ENCODE results near the gene TNFRSF1A.

TNFRSF1A gene

DNA sequence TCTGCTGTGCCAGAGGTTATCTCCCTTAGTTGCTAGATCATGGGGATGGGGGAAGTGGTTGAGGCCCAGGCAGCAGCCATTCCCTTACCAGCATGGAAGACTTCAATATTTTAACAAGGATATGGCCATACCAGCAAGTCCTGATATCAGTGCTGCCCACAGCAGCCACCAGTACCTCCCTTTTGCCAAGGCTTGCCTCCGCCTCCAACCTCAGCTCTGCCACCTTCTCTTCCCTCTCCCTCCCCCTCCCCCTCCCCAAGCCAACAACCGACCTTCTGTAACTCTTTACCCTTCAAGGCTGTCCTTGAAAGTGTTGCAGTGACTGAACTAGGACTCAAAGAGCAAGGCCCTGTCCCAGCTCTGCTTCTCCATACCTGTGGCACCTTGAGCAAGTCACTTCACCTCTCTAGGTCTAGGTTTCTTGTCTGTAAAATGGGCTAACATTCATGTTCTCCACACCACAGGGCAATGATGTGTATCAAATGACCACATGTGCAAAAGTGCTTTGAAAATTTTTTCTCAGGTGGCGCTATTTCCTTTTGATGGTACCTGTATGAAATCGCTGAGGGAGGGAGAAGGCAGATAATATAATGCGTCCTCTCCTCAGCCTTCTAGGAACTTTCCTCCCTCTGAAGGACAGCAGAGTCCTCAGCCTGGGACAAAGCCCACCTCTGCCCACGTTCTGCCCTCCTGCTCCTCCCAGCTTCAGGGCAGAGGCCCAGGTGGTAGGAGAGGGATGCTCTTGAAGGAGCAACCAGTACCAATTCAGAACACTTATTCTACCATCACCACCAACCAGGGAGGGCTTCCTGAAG is 16.7 kb downstream of the TNFRSF1A start:
- in situ Hi-C loops (cut with MboI; ENCODE audit: low sequenced_read_pairs): no loop called here

DNA sequence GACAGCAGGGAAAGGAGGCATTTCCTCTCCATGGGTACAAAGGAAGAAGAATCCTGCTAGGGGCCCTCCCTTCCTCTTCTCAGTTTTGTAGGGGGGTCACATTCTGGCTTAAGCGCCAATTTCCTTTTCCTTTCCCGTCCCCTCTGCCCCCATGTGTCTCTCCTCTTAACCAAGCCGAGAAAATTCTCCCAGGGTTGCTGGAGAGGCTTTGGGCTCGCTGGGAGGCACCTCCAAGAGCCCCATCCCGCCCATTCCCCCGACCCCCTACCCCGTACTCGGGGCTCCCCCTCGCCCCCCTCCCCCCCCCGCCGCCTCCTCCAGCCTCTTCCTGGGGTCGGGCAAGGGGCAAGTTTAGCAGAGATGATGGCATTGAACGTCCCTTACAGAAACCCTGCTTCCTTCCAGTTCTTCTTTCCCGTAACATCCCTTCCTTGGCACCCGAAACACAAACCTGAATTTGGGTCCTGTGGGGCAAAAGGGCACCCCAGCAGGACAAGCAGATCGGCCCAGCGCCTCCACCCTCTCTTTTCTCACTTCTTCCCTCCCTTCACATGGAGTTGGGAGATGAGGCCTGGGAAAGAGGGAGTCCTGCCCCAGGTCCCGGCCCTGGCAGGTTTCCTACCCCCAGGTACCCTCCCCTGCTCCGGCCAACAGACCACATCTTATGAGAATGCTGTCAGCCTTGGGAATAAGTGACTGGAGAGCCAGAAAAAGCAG is 17.7 kb downstream of the TNFRSF1A start:
- in situ Hi-C loops (cut with MboI; ENCODE audit: low sequenced_read_pairs): no loop called here

DNA sequence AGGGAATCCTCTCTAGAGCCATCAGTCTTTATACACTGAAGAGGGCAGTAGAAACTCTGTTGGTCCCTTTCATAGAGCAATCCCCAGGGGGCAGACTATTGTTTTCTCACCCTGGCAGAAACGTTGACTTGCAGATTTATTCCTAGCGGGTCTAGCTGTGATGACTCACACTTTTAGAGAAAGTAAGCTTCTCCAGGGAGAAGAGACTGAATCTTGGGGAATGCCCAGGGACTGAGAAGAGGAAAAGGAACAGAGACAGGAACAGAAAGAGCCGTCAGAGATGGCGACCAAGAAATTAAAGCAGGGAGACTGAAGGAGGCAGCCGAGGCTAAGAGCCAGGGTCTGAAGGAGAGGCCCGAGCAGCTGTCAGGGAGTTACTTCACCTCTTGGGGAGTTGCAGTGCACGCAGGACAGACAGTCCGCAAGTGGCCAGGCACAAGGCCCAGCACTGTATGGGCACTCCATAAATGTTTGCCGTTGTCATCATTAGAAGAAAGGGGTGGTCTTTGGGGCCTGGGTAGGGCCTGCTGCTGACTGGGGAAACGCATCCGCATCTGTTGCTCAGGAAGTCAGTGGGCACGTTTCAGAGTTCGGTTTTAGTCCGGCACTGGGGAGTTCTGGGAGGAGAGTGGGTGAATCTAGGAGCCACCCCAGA is 18.4 kb downstream of the TNFRSF1A start:
- in situ Hi-C loops (cut with MboI; ENCODE audit: low sequenced_read_pairs): no loop called here

DNA sequence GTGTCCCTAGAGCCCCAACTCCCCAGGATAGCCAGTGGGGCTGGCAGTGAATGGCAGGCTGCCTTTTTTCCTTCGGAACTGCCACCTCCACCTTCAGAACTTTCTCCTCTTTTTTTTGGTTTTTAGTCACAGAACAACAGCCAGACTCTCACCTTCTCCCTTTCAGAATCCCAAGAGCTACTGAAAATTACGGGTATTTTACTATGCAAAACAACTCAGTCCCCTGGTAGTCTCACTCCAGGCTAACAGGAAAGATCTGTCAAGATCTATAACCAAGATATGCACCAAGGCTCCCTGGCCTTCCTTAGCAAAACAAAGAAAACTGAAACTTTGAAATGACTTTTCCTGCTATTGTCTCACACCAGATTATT is 18.9 kb downstream of the TNFRSF1A start:
- in situ Hi-C loops (cut with MboI; ENCODE audit: low sequenced_read_pairs): no loop called here

DNA sequence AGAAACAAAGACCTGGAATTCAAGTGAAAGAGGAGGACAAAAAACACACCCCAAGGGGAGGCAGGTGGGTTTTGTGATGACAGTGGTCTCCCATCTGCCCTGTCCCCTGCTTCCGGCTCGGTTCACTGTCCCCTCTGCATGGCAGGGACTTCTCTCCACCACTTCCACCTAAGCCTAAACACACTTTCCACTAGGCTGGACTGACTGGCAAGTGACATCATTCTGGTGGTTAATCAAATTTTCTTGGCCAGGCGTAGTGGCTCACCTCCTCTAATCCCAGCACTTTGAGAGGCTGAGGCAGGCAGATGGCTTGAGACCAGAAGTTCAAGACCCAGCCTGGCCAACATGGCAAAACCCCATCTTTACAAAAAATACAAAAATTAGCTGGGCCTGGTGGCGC is 19.5 kb downstream of the TNFRSF1A start:
- in situ Hi-C loops (cut with MboI; ENCODE audit: low sequenced_read_pairs): no loop called here

DNA sequence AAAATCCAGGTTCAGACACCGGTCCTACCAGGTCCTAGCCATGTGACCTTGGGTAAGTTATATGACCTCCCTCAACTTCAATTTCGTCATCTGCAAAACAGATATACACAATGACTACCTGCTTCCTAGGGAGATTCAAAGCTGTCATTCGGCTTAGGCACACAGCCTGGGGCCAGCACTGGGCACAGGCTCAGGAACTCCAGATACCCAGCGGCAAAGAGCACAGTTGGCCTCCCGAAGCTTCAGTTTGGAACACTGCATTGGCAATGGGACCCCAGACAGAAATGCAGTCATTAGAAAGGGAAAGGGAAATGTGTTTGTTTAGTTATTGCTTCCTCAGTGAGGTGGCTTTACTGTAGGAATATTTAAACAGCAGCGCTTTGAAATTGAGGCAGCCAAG is 20.0 kb downstream of the TNFRSF1A start:
- in situ Hi-C loops (cut with MboI; ENCODE audit: low sequenced_read_pairs): no loop called here

DNA sequence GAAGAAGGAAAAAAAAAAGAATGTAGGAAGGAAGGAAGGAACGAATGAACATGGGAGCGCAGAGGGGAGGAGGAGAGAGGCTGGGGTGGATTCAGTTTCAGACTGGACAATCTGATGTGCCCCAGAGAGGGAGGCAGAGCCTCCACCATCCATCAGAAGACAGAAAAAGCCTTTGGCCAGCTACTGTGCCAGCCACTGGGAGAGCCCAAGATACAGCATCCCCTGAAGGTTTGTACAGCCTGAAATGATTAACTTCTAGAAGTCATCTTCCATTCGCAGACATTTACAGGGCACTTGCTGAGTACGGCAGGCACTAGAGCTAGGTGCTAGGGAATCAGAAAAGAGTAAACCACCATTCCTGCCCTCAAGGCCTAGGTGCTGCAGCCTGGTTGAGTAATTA is 22.4 kb downstream of the TNFRSF1A start:
- in situ Hi-C loops (cut with MboI; ENCODE audit: low sequenced_read_pairs): no loop called here

DNA sequence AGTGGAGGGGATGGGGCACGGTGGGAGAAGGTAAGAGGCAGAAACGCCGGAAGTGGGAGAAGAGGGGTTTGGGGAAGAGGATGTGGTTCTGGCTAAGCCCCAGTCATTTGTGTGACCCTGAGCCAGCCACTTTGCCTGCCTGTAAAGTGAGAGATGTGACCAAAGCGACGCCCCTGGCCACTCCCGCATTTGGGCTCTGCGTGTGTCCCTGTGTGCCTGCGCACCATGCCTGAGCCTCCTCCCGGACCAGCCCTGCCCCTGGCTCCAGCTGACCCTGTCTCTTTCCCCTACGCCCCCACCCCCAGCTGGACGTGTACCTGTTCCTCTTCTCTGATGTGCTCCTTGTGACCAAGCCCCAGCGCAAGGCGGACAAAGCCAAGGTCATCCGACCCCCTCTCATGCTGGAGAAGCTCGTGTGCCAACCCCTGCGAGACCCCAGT is 23.4 kb downstream of the TNFRSF1A start:
- in situ Hi-C loops (cut with MboI; ENCODE audit: low sequenced_read_pairs): no loop called here

DNA sequence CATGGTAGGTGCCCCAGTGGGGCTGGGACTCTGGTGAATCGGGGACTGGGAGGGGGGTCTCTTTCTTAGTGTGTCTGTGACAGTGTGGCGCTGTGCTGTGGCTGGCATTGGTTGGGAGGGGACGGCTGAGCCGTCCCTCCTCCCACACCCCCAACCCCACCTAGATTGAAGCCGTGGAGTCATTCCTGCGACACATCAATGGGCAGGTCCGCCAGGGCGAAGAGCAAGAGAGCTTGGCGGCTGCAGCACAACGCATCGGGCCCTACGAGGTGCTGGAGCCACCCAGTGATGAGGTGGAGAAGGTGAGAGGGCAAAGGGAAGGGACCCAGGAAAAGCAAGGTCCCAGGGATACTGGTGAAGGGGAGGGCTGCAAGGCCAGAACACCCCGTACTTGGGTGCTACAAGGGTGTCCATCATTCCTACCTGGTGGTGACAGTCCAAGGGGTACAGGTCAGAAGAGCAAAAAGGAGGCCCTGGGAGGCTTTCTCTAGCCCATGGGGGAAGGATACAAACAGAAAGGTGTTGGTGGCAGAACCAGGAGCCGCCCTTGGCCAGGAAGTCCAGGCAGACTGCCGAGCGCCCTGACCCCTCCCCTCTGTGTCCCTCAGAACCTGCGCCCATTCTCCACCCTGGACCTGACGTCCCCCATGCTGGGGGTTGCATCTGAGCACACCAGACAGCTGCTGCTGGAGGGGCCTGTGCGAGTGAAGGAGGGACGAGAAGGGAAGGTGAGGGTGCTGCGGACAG is 24.0 kb downstream of the TNFRSF1A start:
- in situ Hi-C loops (cut with MboI; ENCODE audit: low sequenced_read_pairs): no loop called here

DNA sequence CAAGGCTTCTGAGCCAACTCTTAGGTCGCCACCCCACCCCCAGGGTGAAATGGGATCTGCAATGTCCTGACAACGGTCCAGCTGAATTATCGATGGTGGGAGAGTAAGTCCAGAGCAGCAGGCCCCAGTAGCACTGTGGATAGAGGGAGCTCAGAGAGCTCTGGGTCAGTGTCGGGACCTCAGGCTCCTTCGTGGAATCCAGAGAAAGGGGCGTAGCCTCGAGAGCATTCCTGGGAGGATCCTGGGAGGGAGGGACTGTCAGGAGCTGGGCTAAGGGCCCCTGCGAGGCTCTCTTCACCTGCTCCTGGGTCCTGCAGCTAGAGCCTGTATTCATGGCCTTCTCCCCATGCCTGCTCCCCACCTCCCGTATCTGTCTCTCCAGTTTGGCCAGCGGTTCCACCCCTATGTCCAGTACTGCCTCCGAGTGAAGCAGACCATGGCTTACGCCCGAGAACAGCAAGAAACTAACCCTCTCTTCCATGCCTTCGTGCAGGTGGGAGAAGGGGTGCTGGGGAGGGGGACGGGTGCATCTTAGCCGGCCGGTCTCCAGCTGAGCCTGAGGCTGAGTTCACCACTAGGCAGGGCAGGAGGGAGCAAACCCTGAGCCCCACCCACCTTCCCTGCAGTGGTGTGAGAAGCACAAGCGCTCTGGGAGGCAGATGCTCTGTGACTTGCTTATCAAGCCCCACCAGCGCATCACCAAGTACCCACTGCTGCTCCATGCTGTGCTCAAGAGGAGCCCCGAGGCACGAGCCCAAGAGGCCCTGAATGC is 24.8 kb downstream of the TNFRSF1A start:
- in situ Hi-C loops (cut with MboI; ENCODE audit: low sequenced_read_pairs): no loop called here

DNA sequence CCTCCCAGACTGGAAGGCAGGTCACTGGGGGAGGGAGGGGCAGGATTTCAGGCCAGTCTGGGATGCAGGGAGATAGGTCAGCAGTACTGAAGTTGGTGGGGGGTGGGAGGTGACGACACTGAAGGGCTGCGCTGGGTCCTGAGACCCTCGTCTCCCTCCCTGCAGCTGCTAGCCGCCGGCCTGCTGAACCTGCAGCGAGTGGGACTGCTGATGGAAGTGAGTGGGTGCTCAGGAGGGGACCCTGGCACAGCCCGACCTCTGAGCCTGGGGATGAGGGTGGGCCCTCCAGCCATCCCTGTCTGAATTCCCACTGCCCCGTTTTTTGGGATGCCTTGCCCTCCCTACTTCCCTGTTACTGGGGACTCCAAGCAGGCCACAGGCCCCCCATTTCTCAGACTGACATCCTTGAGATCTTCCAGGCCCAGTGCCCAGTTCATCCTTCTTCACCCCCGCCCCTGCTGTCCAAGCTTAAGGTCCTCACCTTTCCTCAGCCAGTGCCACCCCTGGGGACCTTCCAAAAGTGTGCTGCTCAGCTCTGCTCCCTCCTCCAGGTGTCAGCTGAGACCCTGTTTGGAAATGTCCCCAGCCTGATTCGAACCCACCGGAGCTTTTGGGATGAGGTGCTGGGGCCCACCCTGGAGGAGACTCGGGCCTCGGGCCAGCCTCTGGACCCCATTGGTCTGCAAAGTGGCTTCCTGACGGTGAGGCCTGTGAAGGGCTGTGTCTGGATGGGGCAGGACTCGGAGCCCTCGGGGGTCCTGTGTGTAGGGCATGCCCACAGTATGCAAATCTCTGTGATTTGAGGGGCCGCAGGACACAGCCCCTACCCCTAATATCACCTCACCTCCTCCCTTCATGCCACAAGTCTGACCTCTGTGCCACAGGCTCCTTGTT is 25.9 kb downstream of the TNFRSF1A start:
- in situ Hi-C loops (cut with MboI; ENCODE audit: low sequenced_read_pairs): no loop called here

DNA sequence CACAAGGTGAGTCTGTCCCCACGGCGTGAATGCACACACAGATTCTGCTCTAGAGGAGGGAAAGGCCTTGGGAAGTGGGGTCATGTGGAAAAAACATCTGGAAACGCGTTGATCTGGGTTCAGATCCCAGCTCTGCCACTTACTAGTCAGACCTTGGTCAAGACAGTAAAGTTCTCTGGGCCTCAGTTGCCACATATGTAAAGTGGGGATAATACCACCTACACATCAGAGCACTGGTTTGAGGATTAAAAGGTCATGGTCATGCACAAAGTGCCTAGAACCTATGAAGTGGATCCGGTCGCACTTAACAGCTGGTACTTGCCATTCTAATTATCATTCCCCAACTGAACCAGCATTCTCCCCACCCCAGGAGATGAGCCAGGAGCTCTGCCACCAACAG is 26.7 kb downstream of the TNFRSF1A start:
- in situ Hi-C loops (cut with MboI; ENCODE audit: low sequenced_read_pairs): no loop called here

DNA sequence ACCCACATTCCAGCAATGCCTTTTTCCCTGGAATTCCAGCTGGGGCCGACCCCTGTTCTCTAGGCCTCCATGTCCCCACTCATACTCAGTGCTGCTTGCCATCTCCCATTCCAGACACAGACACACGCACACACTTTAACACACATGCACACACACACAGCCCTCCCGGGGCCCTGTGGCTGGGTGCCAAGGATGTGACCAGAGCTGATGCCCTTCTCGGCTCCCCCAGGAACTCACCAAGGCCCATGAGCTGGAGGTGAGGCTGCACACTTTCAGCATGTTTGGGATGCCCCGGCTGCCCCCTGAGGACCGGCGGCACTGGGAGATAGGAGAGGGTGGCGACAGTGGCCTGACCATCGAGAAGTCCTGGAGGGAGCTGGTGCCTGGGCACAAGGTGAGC is 27.1 kb downstream of the TNFRSF1A start:
- in situ Hi-C loops (cut with MboI; ENCODE audit: low sequenced_read_pairs): no loop called here

DNA sequence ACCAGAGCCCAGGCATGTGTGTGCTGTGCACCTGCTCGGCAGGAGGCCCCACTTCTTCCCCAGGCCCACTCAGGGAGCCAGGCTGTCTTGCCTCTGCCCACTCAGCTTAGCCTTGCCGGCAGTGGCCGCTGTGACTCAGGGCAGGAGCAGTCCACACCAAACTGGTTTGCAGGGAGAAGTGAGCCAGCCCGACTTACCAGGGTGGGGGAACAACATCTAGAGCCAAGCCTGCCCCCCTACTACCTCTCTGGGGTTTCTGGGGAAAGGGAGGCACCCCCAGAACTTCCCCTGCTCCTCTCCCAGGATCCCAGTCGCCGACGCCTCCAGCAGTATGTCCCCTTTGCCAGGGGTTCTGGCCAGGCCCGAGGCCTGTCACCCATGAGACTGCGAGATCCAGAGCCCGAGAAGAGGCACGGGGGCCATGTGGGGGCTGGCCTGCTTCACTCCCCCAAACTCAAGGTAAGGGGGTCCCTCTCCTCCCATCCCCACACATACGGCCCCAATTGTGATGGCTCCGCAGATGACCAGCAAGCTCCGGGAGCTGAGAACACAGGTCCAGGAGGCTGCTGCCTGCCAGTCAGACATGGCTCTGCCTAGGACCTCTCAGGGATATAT is 28.4 kb downstream of the TNFRSF1A start:
- in situ Hi-C loops (cut with MboI; ENCODE audit: low sequenced_read_pairs): no loop called here

DNA sequence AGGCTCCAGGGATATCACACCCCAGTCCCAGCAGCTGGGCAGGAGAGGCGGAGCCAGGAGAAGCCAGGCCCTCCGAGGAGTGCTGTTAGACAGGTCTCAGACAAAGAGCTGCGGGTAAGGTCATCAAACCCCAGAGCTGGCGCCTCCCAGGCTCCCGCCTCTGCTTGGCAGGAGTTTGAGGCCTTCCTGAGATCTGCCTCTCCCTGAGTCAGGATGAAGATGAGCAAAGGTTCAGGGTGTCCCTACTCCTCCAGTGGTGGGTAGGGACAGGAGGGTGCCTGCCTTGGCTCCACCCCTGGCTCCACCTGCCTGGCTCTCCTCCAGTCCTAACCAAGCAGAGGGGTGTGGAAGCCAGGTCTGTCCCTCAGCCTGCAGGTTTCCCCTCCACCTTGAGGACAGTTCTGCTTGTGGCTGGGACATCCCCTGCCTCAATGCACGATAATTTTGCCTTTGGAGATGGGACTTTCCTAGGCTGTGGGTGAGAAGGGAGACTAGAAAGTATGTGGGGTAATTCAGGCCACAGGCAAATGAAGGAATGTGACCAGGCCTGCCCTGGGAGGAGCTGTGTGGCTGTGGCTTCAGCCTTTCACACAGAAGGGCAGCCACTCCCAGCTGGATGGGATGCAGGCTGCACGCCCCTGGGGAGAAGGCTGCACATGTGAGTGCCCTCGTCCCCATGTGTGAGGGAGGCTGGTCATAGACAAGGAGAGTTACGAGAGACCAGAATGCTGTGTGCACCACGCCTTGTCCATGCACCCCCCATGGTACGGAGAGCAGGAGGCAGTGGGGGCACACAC is 29.1 kb downstream of the TNFRSF1A start:
- in situ Hi-C loops (cut with MboI; ENCODE audit: low sequenced_read_pairs): no loop called here

DNA sequence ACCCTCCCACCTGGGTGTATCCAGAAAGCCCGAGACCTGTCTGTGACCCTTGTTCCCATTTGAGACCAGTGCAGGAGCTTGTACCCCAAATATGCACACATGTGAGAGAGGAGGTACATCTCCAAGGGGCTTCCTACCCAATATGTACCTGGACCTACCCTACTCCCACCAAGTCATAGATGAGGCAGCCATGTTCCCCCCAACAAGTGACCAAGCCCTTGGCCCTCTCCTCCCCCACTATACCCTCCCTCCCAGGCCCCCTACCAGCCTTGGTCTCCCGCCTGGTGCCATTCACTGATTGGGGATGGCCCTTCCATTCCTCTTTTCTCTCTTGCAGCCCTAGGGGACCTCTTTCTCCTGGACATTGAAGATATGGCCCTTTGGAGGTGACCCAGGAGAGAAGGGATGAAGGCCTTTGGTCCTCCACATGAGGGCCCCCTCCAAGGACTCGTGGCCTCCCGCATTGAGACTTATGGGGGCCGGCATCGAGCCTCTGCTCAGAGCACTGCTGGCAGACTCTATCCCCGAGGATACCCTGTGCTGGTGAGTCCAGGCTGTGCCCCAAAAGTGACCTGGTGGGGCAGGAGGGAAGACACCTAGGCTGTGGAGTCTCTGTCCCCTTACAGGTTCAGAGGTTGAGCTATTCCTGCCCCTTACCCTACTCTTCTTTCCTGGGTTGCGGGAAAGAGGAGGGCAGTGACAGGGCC is 29.9 kb downstream of the TNFRSF1A start:
- in situ Hi-C loops (cut with MboI; ENCODE audit: low sequenced_read_pairs): no loop called here

DNA sequence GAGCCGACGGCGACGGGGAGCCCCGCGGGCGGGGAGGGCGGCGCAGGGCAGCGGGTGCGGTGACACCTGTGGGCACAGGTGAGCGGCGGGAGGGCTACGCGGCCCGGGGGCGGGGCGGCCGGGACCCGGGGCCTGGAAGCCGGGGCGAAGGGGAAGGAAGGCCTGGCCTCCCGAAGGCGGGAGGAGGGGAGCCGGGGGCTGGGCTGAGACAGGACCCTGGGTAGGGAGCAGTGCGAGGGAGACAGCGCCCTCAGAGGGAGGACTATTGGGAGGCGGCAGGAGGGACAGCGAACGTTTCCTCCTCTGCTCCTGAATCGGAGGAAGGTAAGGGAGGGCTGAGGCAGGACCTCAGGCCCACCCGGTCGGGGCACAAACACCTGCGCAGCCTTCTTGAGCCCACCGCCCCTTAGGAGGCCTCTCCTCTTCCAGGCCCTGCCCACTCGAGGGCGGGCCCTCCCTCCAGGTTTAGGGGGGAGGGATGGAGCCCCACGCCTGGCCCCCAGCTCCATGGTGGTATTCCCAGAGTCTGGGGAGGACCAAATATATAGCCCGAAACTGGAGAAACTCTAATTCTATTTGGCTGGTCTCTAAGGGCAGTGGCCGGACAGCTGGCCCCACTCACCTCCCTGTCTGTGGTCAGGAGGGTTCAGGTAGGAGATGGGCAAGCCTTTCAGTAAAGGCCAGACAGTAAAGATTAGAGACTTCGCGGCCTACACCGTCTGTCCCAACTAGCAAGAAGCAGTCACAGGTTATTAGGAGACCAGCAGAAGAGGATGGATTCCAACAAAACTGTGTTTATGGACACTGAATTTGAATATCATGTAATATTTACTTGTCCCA is 30.9 kb downstream of the TNFRSF1A start:
- in situ Hi-C loops (cut with MboI; ENCODE audit: low sequenced_read_pairs): no loop called here
